Testis (tissue), 2 donors: ENCODE results near the gene TMEFF1.

Source experiments
- CTCF ChIP-seq, 3 experiments: fragments of 450-650 bp in 2 of 3; fragments of 200-600 bp in 1 of 3; sonication (generic) in 1 of 3; IDR thresholded peaks; one replicate each; pipeline ENCODE4 v1.5.1; 2016 to 2019; ENCODE audit warnings: antibody characterized with exemption in 3 of 3, mild to moderate bottlenecking in 2 of 3, moderate library complexity in 1 of 3
- POLR2A ChIP-seq: fragments of 450-650 bp; IDR thresholded peaks from one replicate; pipeline ENCODE4 v1.6.1; 2017; ENCODE audit warnings: antibody characterized with exemption, mild to moderate bottlenecking, moderate library complexity

GRCh38 chr9:100465274-100465673 is 7.7 kb upstream of the TMEFF1 start:
- TF ChIP-seq CTCF (IDR thresholded peaks at IDR 0.05) (no peak), POLR2A (no peak)
